GM19397 (cell line): ENCODE measurements around the gene PEA15.

Experiments
- ATAC-seq: cut with Tn5 transposase; IDR thresholded peaks from one replicate; pipeline ENCODE4 v1.9.1; 2021; ENCODE audit warnings: mild to moderate bottlenecking, moderate library complexity; ENCODE audit not compliant: unreplicated experiment

Gene PEA15

GRCh38 chr1:160236806-160237205 lies 31.6 kb downstream of the PEA15 start:
- ATAC-seq: no peak

DNA sequence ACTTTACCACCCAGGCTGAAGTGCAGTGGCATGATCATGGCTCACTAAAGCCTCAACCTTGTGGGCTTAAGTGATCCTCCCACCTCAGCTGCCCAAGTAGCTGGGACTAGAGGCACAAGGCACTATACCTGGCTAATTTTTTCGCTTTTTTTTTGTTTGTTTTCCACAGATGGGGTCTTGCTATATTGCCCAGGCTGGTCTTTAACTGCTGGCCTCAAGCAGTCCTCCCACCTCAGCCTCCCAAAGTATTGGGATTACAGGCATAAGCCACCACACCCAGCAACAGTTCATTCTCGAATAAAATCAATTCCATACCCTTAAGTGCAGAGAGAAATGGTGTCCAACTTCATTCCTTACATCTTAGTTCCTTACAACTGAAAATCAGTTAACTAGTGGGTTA lies 32.4 kb downstream of the PEA15 start:
- no peak for ATAC-seq

DNA sequence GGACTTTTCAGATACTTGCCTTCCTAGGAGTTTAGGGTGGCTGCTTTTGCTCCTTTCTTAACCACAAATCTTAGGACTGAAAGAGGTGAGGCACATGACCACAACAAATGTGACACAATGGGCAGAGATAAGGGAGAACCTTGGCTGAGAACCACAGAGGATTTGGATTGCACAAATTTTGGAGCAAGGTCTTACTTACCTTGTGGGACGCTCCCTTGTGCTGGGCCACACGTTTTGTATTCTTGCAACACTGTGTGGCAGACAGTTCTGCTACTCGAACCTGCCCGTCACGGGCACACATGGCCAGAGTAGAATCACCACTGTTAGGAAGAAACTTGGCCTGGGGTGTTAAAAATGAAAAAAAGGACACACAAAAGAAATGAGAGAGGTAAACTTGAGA lies 33.2 kb downstream of the PEA15 start:
- ATAC-seq: no peak

GRCh38 chr1:160239582-160240299 lies 34.6 kb downstream of the PEA15 start:
- no peak for ATAC-seq

GRCh38 chr1:160243767-160244166 lies 38.6 kb downstream of the PEA15 start:
- ATAC-seq: no peak

GRCh38 chr1:160244209-160244608 lies 39.0 kb downstream of the PEA15 start:
- no peak for ATAC-seq

DNA sequence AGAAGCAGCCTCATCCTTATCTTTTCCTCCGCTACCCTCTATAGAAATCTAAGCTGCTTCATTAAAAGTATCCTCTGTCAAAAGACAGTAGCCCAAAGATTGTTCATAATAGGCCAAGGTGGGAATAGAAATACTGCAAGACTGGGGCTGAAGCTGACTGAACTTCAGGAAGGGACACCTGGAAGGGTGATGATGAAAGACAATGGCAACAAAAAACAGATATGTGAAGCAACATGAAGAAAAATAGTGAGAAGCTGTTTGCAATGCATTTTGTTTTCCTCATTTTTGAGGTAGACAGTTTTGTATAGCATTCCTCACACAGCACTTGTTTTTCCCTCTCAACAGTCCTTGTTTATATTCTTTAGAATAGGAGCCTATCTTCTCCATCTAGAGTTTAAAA lies 40.2 kb downstream of the PEA15 start:
- ATAC-seq: no peak

- ATAC-seq: no peak
These were observed 41.9 kb downstream of the PEA15 start for GRCh38 chr1:160247053-160247452.

- no peak for ATAC-seq
These were observed 45.8 kb downstream of the PEA15 start for GRCh38 chr1:160251011-160251410.

GRCh38 chr1:160251687-160252526 lies 46.7 kb downstream of the PEA15 start:
- ATAC-seq: peak; percentile 58

DNA sequence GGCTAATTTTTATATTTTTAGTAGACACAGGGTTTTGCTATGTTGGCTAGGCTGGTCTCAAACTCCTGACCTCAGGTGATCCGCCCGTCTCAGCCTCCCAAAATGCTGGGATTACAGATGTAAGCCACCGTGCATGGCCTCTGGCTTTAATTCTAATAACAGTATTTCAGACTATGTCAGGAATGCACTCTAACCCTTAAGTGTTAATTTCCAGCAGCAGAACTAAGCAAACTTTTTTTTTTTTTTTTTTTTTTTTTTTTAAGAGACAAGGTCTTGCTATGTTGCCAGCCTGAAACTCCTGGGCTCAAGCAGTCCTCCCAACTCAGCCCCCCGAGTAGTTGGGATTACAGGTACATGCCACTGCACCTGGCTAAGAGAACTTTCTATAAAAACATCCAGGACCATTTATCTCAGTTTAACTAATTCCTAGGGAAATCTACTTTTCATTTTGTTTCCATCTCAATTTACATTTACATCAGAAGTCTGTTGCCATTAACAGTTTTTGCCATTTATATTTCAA lies 50.7 kb downstream of the PEA15 start:
- ATAC-seq: no peak

DNA sequence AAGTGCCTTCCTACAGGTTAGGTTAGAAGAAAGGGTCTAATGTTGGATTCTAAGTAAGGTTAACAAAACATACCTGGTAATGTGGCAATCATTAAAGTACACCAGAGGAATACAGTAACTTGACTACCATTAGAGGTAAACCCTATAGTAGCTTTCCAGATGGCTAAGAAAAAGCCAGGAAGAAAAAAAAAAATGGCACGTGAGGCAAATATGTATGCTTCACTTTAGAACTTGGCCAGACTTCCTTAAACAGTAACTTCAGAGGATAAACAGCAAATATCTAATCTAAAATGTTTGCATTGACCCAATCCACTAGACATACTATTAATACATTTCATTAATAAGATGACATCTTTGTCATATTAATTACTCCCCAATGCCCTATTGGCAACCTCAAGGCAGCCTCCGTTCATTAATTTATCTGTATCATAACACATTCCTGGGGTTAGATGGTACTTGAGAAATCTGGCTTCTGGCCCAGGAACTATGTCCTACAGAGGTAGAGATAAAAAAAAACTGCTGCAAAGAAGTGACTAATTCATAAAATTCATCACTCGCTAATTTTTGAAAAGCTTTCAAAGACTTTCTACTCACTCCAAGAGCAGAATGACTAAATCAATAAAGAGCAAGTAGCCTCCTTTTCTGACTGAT lies 51.3 kb downstream of the PEA15 start:
- ATAC-seq: no peak

DNA sequence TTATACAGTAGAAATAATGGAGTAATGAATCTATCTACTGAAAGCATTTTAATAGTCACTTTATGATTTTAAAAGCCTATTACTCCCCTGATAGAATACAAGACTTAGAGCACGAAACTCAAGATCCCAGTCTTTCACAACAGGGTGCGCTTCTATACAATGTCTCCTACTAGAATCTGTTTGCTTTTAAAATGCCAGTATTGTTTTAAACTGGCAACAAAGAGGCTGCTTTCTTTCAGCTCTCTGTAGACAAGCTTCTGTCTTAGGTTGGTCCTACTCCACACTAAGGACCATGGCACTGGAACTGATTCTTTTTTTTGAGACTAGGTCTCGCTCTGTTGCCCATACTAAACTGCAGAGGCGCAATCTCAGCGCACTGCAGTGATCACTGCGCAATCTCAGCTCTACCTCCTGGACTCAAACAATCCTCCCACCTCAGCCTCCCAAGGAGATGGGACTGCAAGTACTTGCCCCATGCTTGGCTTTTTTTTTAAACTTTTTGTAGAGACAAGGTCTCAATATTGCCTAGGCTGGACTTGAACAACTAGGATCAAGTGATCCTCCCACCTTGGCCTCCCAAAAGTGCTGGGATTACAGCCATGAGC lies 52.3 kb downstream of the PEA15 start:
- ATAC-seq: no peak

GRCh38 chr1:160258177-160258798 lies 53.1 kb downstream of the PEA15 start:
- ATAC-seq: no peak

DNA sequence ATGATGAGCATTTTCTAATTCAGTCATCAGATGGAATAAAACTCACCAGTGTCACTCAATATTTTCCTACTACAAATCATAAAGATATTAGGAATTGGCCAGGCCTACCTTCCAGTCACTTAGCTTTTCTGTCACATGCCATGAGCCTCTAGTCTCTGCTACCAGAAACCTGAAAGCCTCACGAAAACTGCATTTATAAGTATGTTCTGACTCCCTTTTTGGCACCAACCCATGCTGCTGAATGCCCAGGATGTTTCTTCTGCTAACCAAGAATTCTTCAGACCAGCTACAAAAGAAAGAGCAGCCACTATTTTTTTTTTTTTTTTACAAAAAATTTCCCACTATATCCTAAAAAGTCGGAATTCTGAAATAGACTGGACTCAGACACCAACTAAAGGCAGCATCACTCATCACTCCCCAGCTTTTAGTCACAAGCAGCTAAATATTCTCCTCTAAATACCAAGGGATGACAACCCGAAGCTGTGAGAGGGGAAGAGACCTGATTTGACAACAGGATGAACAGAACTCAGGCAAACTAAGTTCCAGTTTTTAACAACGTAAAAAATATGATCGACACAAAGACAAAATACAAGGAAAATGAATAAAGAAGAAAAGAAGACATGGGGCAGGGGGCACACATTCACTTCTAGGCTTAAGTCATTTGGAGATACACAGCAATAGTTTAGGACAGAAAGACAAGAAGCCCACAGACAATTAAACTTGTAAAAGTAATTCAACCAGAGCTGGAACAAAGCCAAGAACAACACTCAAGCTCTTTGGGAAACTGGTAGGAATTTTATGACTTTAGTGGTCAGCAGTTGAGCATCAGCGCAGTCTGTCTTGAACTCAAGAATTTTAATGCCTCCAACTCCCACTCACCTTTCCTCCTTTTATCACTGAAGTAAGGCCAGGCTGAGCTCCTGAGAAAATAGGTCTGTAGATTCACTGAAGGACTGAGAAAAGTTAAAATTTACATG lies 55.5 kb downstream of the PEA15 start:
- no peak for ATAC-seq

DNA sequence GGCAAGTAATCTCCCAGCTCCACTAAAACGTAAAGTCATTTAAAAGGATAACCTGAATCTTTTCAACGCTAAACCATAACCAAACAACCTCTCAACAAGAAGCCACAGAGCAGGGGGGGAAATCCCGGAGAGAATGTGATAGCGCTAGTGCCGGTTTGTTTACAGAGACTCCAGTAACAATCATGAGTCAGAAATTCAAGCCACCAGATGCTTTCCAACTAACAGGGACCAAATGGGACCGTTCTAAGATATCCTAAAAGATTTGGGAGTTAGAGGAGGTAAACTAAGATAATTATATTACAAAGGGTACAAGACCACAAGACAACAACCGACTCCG lies 56.3 kb downstream of the PEA15 start:
- peak; percentile 26 for ATAC-seq

- ATAC-seq: peak; percentile 83
These were observed 57.0 kb downstream of the PEA15 start, which contains the start of gene DCAF8 for GRCh38 chr1:160261893-160262794. TSS of gene DCAF8 (minus strand) at chr1:160262549. CDS start at chr1:160244008, 18,541 bp downstream.

DNA sequence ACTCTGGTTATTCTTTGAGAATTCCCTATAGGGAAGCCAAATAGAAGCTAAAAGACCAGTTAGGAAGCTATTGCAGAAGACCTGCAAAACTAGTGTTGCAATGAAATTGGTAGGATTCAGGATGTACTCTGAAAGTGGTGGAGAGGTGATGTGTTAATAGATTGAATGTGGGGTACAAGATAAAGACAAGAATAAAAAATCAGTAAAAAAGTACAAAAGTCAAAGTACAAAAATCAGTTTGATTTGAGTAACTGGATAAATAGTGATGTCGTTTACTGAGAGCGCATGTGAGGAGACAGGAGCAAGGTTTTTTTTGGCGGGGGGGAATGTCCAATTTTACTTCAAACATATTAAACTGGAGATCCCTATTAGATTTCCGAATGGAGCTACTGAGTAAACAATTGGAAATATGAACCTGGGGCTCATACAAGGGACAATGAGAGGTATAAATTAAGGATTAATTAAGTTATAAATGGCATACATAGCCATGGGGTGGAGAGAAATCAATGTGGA lies 59.7 kb downstream of the PEA15 start:
- no peak for ATAC-seq
